GM13976 (cell line): ENCODE measurements around the gene SLC22A17.
"Not testable (repeated sequence)": the region's sequence is repeated elsewhere in the genome, so short reads cannot be mapped to it uniquely, and the experiment has no call there.

Experiments
- DNase-seq: peaks from one replicate; pipeline ENCODE4 v3.0.0; 2012; ENCODE audit warnings: low spot score
- CTCF ChIP-seq: IDR thresholded peaks from 2 replicates; pipeline ENCODE4 v1.5.1; 2012; ENCODE audit warnings: borderline replicate concordance, mild to moderate bottlenecking; ENCODE audit not compliant: insufficient read depth; ENCODE audit errors: extremely low read depth, missing control alignments, control extremely low read depth
- in situ Hi-C: fragments of 300-500 bp; cut with MboI; formaldehyde crosslinking; loops from one replicate; pipeline ENCODE4 v1.12.0; 2022; ENCODE audit warnings: low sequenced_read_pairs, mixed read lengths, inconsistent platforms; ENCODE audit not compliant: unreplicated experiment

Gene SLC22A17

GRCh38 chr14:23326491-23327332 is 26.0 kb downstream of the SLC22A17 start:
- in situ Hi-C loops = no loop called here
- TF ChIP-seq CTCF = no peak

DNA sequence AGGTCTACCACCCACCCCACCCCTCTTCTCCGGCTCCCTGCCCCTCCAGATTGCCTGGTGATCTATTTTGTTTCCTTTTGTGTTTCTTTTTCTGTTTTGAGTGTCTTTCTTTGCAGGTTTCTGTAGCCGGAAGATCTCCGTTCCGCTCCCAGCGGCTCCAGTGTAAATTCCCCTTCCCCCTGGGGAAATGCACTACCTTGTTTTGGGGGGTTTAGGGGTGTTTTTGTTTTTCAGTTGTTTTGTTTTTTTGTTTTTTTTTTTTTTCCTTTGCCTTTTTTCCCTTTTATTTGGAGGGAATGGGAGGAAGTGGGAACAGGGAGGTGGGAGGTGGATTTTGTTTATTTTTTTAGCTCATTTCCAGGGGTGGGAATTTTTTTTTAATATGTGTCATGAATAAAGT is 26.9 kb downstream of the SLC22A17 start:
- DNase-seq, in situ Hi-C loops: not testable (repeated sequence)

More at GRCh38 chr14:23326491-23327332, 26.0 kb downstream of the SLC22A17 start:
- no peak for DNase-seq

GRCh38 chr14:23324993-23325392 is 27.7 kb downstream of the SLC22A17 start:
- TF ChIP-seq CTCF = no peak
- in situ Hi-C loops = no loop called here
- DNase-seq = no peak

- no peak for DNase-seq
- TF ChIP-seq CTCF = no peak
- in situ Hi-C loops = no loop called here
These were observed 28.2 kb downstream of the SLC22A17 start for GRCh38 chr14:23324455-23324846.

GRCh38 chr14:23323838-23324454 is 28.7 kb downstream of the SLC22A17 start:
- DNase-seq = no peak
- in situ Hi-C loops = no loop called here
- no peak for TF ChIP-seq CTCF

DNA sequence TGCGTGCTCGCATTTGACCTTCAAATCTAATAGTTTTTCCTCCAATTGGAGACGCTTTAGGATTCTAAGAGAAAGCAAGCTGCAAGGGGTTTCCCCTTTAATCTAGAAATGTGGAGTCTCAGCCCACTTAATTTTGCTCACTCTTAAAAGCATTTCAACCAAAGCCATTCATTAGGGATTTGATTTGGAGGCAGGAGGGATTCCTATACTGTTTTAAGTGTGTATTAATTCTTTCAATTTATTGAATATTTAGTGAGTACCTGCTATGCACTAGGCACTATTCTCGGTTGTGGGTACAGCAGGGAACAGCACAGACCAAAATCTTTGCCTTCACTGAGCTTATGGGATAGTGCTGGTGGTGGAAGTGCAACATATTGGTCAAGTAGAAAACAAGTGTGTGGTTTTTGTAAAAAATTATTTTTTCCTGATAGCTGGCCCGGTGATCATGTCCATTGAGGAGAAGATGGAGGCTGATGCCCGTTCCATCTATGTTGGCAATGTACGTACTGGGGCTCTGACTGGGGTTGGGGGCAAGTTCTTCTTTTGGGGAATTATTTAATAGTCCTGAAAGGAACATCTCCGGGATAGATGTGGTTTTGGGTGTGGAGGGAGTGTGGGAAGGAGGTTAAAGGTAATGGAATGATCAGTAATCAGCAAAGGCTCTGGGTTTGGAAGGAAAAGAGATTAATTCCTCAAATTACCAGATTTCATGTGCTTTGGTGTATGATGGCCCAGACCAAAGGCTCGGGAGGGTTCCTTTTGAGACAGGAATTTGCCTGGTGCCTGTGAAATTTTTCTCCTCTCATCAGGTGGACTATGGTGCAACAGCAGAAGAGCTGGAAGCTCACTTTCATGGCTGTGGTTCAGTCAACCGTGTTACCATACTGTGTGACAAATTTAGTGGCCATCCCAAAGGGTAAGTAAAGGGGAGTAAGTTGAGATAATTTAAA is 29.8 kb downstream of the SLC22A17 start:
- no peak for TF ChIP-seq CTCF
- DNase-seq = no peak
- in situ Hi-C loops = no loop called here
